Astrocyte (in vitro differentiated cells and primary cell): Measurements from ENCODE around the gene HOXA11. TPM values are rescaled to one million over a fixed set of nuclear protein-coding genes. Genes with fewer than 3 reads are reported as not detected.
A peak's percentile ranks its signal among the peaks of the same experiment; 100 is the strongest.

ENCODE experiments used
- DNase-seq: peaks from one replicate; pipeline ENCODE4 v3.0.0-alpha.2; 2010; ENCODE audit warnings: low read depth
- FAIRE-seq: peaks from 2 replicates; lab custom pipeline; 2011; peaks lifted over from hg19 to GRCh38; lab: Jason Lieb, UNC
- H2AFZ ChIP-seq: 2 replicates; pipeline ENCODE4 v1.6.0; 2012; ENCODE audit warnings: low read depth, low read length, inconsistent platforms
- H3K27ac ChIP-seq: 2 replicates; pipeline ENCODE4 v1.5.1; 2011; ENCODE audit warnings: low read depth, low read length, inconsistent platforms
- H3K27me3 ChIP-seq: 2 replicates; pipeline ENCODE4 v1.6.0; 2011; ENCODE audit warnings: low read length, inconsistent platforms; ENCODE audit not compliant: insufficient read depth
- H3K36me3 ChIP-seq: 2 replicates; pipeline ENCODE4 v1.5.1; 2011; ENCODE audit warnings: low read length, inconsistent platforms; ENCODE audit not compliant: insufficient read depth
- H3K4me1 ChIP-seq: 2 replicates; pipeline ENCODE4 v1.5.1; 2011; ENCODE audit warnings: low read length, inconsistent platforms; ENCODE audit not compliant: insufficient read depth
- H3K4me2 ChIP-seq: 2 replicates; pipeline ENCODE4 v1.6.0; 2012; ENCODE audit warnings: low read length, inconsistent platforms
- H3K4me3 ChIP-seq: 2 replicates; pipeline ENCODE4 v1.5.1; 2011; ENCODE audit warnings: low read depth, mild to moderate bottlenecking, low read length, inconsistent platforms; ENCODE audit not compliant: insufficient read depth
- H3K79me2 ChIP-seq: 2 replicates; pipeline ENCODE4 v1.6.0; 2012; ENCODE audit warnings: mild to moderate bottlenecking, low read length, inconsistent platforms; ENCODE audit not compliant: insufficient read depth
- H3K9ac ChIP-seq: 2 replicates; pipeline ENCODE4 v1.6.0; 2012; ENCODE audit warnings: mild to moderate bottlenecking, low read length, inconsistent platforms
- H3K9me3 ChIP-seq: 2 replicates; pipeline ENCODE4 v1.5.1; 2012; ENCODE audit warnings: low read depth, mild to moderate bottlenecking, low read length, inconsistent platforms; ENCODE audit not compliant: insufficient read depth
- H4K20me1 ChIP-seq: 2 replicates; pipeline ENCODE4 v1.6.0; 2012; ENCODE audit warnings: low read length, inconsistent platforms; ENCODE audit not compliant: insufficient read depth
- H3K27ac Mint-ChIP-seq: one replicate; pipeline ENCODE4 v1.8.0; 2021; ENCODE audit warnings: mild to moderate bottlenecking, mixed read lengths; ENCODE audit not compliant: unreplicated experiment
- H3K27me3 Mint-ChIP-seq: one replicate; pipeline ENCODE4 v1.8.0; 2021; ENCODE audit warnings: low read depth, mixed read lengths; ENCODE audit not compliant: unreplicated experiment
- H3K36me3 Mint-ChIP-seq: one replicate; pipeline ENCODE4 v1.8.0; 2021; ENCODE audit warnings: low read depth, mixed read lengths; ENCODE audit not compliant: unreplicated experiment
- H3K4me1 Mint-ChIP-seq: one replicate; pipeline ENCODE4 v1.8.0; 2021; ENCODE audit warnings: low read depth, mixed read lengths; ENCODE audit not compliant: unreplicated experiment
- H3K4me3 Mint-ChIP-seq: one replicate; pipeline ENCODE4 v1.8.0; 2021; ENCODE audit warnings: mild to moderate bottlenecking, moderate library complexity, mixed read lengths; ENCODE audit not compliant: unreplicated experiment
- H3K9me3 Mint-ChIP-seq: one replicate; pipeline ENCODE4 v1.8.0; 2021; ENCODE audit warnings: mild to moderate bottlenecking, mixed read lengths; ENCODE audit not compliant: unreplicated experiment
- CTCF ChIP-seq: IDR thresholded peaks from 2 replicates; pipeline ENCODE4 v1.5.1; 2011; ENCODE audit warnings: low read depth, mild to moderate bottlenecking, inconsistent platforms, low read length, moderate library complexity; ENCODE audit not compliant: insufficient read depth
- EZH2 ChIP-seq: IDR thresholded peaks from 2 replicates; pipeline ENCODE4 v1.6.1; 2012; ENCODE audit warnings: mild to moderate bottlenecking, low read length, inconsistent platforms; ENCODE audit not compliant: insufficient read depth
- total RNA-seq: library from RNA; stranded (reverse); gene quantifications from 2 replicates; pipeline ENCODE4 v1.2.1, GENCODE V29; 2021

The HOXA11 gene
- total RNA-seq, 1 donor from 2014 or later = not detected

GRCh38 chr7:27141137-27141922 is 43.7 kb downstream of the HOXA11 start:
- Histone ChIP-seq H3K4me2 (peak overlapping the region; percentile 80), H3K9me3 (peaks cover 6% of the 10 kb centered on the region), H3K36me3 (no peaks in the 10 kb centered on the region), H3K4me1 (no peaks in the 10 kb centered on the region), H4K20me1 (peaks cover 2% of the 10 kb centered on the region), H3K27ac (no peak overlapping the region), H3K9ac (no peak overlapping the region), H3K4me3 (no peak overlapping the region), H2AFZ (no peak overlapping the region), H3K79me2 (no peaks in the 10 kb centered on the region), H3K27me3 (peaks cover 99% of the 10 kb centered on the region)
- Mint-ChIP-seq H3K4me1 (no peaks in the 10 kb centered on the region), H3K9me3 (peaks cover 38% of the 10 kb centered on the region), H3K27me3 (peaks cover 88% of the 10 kb centered on the region), H3K4me3 (no peak overlapping the region), H3K27ac (peak overlapping the region; percentile 2), H3K36me3 (peaks cover 3% of the 10 kb centered on the region)
- FAIRE-seq (no peak), DNase-seq (no peak)
- TF ChIP-seq EZH2 = no peak
- TF ChIP-seq CTCF = no peak

GRCh38 chr7:27140126-27140857 is 44.7 kb downstream of the HOXA11 start:
- Histone ChIP-seq H3K27me3 (peaks cover 99% of the 10 kb centered on the region), H3K27ac (no peak overlapping the region), H3K4me3 (no peak overlapping the region), H4K20me1 (peaks cover 2% of the 10 kb centered on the region), H3K9ac (no peak overlapping the region), H2AFZ (no peak overlapping the region), H3K79me2 (no peaks in the 10 kb centered on the region), H3K4me2 (no peak overlapping the region), H3K4me1 (peaks cover 6% of the 10 kb centered on the region), H3K36me3 (no peaks in the 10 kb centered on the region), H3K9me3 (no peaks in the 10 kb centered on the region)
- Mint-ChIP-seq H3K4me1 (no peaks in the 10 kb centered on the region), H3K27me3 (peaks cover 88% of the 10 kb centered on the region), H3K27ac (no peak overlapping the region), H3K36me3 (peaks cover 3% of the 10 kb centered on the region), H3K9me3 (peaks cover 29% of the 10 kb centered on the region), H3K4me3 (no peak overlapping the region)
- TF ChIP-seq CTCF (no peak), EZH2 (no peak)
- no peak for DNase-seq
- FAIRE-seq = no peak
